ENCODE measurements around the gene MTHFS. TPM values are rescaled to one million over a fixed set of nuclear protein-coding genes. Genes with fewer than 3 reads are reported as not detected.
"Not testable (repeated sequence)": the region's sequence is repeated elsewhere in the genome, so short reads cannot be mapped to it uniquely, and the experiment has no call there.

Gene MTHFS
- total RNA-seq, 2 donors from 2014 or later: 28.7 to 55.1 TPM

DNA sequence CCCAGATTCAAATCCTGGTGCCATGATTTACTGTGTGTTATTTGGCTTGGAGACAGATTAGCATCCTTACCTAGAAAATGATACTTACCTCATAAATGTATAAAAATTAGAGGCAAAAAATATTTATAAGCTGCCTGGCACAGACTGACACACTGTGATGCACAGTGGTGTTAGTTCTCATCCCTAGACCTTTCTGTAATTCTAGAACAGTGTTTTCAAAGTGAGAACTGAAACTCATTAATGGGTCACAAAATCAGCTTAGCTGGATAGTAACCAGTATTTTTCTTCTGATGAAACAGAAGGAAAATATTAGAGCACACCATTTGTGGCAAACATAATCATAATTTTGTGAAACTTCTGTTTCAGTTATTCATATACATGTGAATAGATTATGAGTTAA is 17.9 kb upstream of the MTHFS start:
- Histone ChIP-seq H3K36me3 (no peaks in the 10 kb centered on the region), H3K9me3 (no peaks in the 10 kb centered on the region), H3K27ac (no peak overlapping the region), H3K4me3 (no peak overlapping the region), H3K4me1 (replicated peaks) (no peaks in the 10 kb centered on the region), H3K27me3 (replicated peaks; ENCODE audit: insufficient read depth) (no peaks in the 10 kb centered on the region)
- TF ChIP-seq POLR2A (IDR thresholded peaks at IDR 0.05): no peak
- TF ChIP-seq, protein P1, sequence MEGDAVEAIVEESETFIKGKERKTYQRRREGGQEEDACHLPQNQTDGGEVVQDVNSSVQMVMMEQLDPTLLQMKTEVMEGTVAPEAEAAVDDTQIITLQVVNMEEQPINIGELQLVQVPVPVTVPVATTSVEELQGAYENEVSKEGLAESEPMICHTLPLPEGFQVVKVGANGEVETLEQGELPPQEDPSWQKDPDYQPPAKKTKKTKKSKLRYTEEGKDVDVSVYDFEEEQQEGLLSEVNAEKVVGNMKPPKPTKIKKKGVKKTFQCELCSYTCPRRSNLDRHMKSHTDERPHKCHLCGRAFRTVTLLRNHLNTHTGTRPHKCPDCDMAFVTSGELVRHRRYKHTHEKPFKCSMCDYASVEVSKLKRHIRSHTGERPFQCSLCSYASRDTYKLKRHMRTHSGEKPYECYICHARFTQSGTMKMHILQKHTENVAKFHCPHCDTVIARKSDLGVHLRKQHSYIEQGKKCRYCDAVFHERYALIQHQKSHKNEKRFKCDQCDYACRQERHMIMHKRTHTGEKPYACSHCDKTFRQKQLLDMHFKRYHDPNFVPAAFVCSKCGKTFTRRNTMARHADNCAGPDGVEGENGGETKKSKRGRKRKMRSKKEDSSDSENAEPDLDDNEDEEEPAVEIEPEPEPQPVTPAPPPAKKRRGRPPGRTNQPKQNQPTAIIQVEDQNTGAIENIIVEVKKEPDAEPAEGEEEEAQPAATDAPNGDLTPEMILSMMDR (IDR thresholded peaks at IDR 0.05): no peak
- TF ChIP-seq POLR2AphosphoS5 (IDR thresholded peaks at IDR 0.05): no peak
- intact Hi-C loops (cut with DNase I): no loop called here
- DNase-seq (ENCODE audit: low spot score): no peak

DNA sequence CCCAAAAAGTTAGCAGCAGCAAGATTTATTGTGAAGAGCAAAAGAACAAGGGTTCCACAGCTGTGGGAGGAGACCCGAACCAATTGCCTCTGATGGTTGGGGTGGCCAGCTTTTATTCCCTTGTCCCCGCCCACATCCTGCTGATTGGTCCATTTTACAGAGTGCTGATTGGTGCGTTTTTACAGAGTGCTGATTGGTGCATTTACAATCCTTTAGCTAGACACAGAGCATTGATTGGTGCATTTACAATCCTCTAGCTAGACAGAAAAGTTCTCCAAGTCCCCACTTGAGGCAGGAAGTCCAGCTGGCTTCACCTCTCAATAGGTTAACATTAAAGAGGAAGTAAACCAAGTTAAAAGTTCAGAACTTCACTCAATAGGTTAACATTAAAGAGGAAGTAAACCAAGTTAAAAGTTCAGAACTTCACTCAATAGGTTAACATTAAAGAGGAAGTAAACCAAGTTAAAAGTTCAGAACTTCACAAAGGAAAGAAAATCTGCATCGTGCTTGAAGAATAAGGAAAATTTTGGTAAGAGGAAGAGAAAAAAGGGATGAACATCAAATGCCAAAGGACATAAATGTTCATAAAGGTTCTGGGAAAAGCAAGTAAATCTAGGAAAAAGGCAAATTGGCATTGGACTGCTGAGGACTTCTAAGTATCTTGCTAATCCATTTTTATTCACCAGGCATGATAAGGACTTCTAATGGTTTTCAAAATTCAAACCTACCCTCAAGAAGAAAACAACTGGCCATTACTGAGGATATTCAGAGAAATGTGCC is 12.9 kb upstream of the MTHFS start:
- intact Hi-C loops (cut with DNase I); DNase-seq (ENCODE audit: low spot score); H3K27me3 ChIP-seq (replicated peaks; ENCODE audit: insufficient read depth): not testable (repeated sequence)

DNA sequence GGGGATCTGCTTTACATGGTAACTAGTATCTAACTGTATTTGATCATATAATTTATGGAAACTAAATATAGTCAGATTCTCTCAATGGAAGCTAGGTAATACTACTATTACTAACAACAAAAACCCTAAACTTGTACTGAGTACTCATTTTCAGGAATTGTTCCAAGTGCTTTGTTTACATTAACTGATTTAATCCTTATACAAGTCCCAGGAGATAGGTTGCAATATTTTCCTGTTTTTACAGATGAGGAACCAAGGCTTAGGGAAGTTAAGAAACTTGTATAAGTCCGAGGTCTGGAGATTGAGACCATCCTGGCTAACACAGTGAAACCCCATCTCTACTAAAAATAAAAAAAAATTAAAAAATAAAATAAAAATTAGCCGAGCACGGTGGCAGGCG is 7.5 kb upstream of the MTHFS start:
- no peak for DNase-seq (ENCODE audit: low spot score)
- TF ChIP-seq, protein P1 (IDR thresholded peaks at IDR 0.05): no peak
- TF ChIP-seq POLR2A (IDR thresholded peaks at IDR 0.05): no peak
- no peak for TF ChIP-seq POLR2AphosphoS5 (IDR thresholded peaks at IDR 0.05)
- WGBS: 78% methylated on average over 4 of the region's 4 CpGs
- no peak overlapping the region for H3K27ac ChIP-seq
- H3K9me3 ChIP-seq: no peaks in the 10 kb centered on the region
- H3K4me1 ChIP-seq (replicated peaks): no peaks in the 10 kb centered on the region
- H3K4me3 ChIP-seq: no peak overlapping the region
- intact Hi-C loops (cut with DNase I): no loop called here
- no peaks in the 10 kb centered on the region for H3K36me3 ChIP-seq
- no peaks in the 10 kb centered on the region for H3K27me3 ChIP-seq (replicated peaks; ENCODE audit: insufficient read depth)

More for the DNA sequence above, 12.9 kb upstream of the MTHFS start:
- H3K4me1 ChIP-seq (replicated peaks); H3K9me3 ChIP-seq; H3K4me3 ChIP-seq; H3K27ac ChIP-seq; H3K36me3 ChIP-seq: not testable (repeated sequence)
- 94% methylated on average over 4 of the region's 4 CpGs for WGBS

DNA sequence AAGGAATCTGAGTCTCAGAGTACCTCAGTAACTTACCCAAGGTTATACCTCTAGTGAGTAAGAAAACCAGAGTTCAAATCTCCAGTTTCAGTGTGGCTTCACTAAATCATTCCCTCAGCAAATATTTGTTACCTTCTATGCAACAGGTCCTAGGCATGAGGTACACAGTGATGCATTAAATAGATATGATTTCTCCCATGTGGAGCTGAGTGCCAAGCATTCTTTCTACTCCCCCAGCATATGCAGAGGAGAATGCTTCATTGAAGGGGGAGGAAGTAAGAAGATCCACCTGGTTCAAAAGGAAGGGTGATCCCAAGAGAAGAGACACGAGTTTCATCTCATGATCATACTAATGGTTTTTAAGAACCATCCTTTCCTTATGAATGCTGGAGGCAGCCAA is 6.8 kb upstream of the MTHFS start:
- H3K27ac ChIP-seq: no peak overlapping the region
- TF ChIP-seq POLR2AphosphoS5 (IDR thresholded peaks at IDR 0.05): no peak
- TF ChIP-seq, protein P1 (IDR thresholded peaks at IDR 0.05): no peak
- WGBS: 87% methylated on average over 1 of the region's 1 CpG
- no peaks in the 10 kb centered on the region for H3K4me1 ChIP-seq (replicated peaks)
- no peak for DNase-seq (ENCODE audit: low spot score)
- intact Hi-C loops (cut with DNase I): no loop called here
- no peaks in the 10 kb centered on the region for H3K9me3 ChIP-seq
- no peaks in the 10 kb centered on the region for H3K36me3 ChIP-seq
- no peaks in the 10 kb centered on the region for H3K27me3 ChIP-seq (replicated peaks; ENCODE audit: insufficient read depth)
- no peak overlapping the region for H3K4me3 ChIP-seq

DNA sequence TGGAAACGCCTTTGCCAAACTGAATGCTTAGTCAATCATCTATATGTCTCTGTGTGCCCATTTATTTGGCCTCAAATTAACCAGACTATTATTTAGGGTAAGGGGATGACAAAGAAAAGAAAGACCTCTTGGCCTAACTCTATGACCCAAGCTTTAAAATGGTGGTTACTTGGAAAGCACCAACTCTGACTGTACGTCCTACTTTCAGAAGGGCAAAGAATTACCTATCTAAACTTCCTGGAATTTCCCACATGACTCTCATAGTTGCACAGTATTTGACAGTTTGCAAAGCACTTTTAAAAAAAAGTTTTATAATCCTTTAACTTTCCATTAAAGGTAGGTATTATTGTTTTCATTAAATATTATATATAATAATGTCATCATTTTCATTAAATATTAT is 6.3 kb upstream of the MTHFS start:
- H3K27me3 ChIP-seq (replicated peaks; ENCODE audit: insufficient read depth): no peaks in the 10 kb centered on the region
- intact Hi-C loops (cut with DNase I): no loop called here
- H3K4me3 ChIP-seq: no peak overlapping the region
- peak overlapping the region in 1 of 2 donors; percentile 56 for H3K27ac ChIP-seq
- no peaks in the 10 kb centered on the region for H3K9me3 ChIP-seq
- DNase-seq (ENCODE audit: low spot score): no peak
- TF ChIP-seq POLR2A (IDR thresholded peaks at IDR 0.05) (no peak), POLR2AphosphoS5 (IDR thresholded peaks at IDR 0.05) (no peak)
- TF ChIP-seq, protein P1 (IDR thresholded peaks at IDR 0.05): no peak
- WGBS: 91% methylated on average over 2 of the region's 2 CpGs
- no peaks in the 10 kb centered on the region for H3K36me3 ChIP-seq
- no peaks in the 10 kb centered on the region for H3K4me1 ChIP-seq (replicated peaks)
